Adipose tissue (tissue), 3 donors: ENCODE measurements around the gene TBX2. TPM values are rescaled to one million over a fixed set of nuclear protein-coding genes. Genes with fewer than 3 reads are reported as not detected.

Source experiments
- H3K27ac ChIP-seq: one replicate; pipeline ENCODE4 v1.5.1; 2013; ENCODE audit warnings: low read depth, low read length
- WGBS, 3 donors: extraction: QIAGEN DNeasy Blood & Tissue Kit; methylation state at CpG; one replicate each; pipeline ENCODE4 v1.1.7; 2013; 5-methylcytosine and 5-hydroxymethylcytosine counted together
- polyA plus RNA-seq, 3 donors: library from polyadenylated mRNA; stranded (reverse); fragments of 200-250 nt; gene quantifications; one replicate each; pipeline ENCODE4 v1.2.3, GENCODE V29; 2013
- donor health status: healthy with polysubstance abuse.
- donor health status: Bipolar disorder and iron deficiency.
- donor health status: healthy.

The TBX2 gene
- polyA plus RNA-seq, 3 donors = 2.1 to 24.0 (median 11.3) TPM

DNA sequence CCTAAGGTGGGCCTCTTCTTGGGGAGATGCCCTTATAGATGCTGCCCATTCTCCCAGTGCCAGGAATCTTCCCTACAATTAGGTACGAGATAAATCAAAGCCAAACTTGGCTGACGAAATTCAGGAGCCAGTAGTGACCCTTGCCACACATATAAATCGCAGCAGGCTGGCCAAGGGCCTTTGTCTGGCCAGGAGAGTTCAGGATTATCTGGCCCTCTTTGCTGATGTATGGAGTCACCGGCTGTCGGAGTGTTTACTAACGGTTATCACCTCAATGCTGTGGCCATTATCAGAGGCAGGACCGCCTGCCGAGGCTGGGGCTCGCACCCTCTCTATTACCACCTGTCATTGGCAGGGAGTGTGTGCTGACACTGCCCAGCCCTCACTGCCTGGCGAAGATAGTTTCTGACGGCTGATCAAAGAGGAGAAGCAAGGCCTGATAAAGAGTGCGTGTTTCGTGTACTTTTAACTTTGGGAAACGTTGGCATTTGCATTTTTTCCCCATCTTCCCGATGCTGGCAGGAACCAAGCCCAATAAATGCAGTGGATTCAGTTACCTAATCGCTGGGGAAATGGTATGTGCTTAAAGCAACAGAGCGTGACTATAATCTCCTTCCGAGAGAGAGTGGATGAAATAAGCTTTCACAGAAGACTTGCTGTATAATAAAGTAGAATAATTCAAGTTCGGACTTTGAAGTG is 32.8 kb upstream of the TBX2 start:
- WGBS, 3 donors = 73 to 76% (median 76%) methylated on average over 19 of the region's 19 CpGs
- no peak overlapping the region for H3K27ac ChIP-seq

DNA sequence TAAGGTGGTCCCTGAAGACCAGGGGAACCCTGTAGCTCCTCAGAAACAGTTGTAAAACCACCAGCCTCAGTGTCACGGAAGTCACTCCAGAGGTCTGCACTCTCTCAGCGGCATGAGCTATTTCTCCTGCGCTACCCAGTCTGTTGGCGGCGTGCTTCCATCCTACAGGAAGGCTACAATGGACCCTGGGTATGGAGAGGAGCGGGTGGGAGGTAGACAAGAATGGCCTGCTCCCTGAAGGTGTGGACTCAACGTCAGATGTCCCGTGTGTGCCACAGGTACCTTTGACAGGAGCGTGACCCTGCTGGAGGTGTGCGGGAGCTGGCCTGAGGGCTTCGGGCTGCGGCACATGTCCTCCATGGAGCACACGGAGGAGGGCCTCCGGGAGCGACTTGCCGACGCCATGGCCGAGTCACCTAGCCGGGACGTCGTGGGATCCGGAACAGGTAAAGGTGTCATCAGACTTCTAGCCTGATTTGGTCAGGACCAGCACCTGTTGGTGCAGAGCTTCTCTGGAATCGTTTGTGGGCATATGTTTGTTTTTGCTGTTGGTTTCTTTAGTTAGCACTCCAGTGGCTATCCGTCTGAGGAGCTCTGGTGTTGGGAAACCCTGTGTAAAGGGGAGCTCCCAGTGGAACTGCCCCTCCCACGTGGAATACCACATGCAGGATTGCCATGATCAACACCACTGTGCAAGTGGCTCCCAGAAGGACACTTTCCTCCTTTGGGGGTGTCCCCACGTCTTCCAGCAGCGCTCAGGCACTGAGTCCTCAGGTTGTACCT is 31.4 kb upstream of the TBX2 start:
- 91 to 95% (median 93%) methylated on average over 27 of the region's 27 CpGs for WGBS, 3 donors
- no peak overlapping the region for H3K27ac ChIP-seq

DNA sequence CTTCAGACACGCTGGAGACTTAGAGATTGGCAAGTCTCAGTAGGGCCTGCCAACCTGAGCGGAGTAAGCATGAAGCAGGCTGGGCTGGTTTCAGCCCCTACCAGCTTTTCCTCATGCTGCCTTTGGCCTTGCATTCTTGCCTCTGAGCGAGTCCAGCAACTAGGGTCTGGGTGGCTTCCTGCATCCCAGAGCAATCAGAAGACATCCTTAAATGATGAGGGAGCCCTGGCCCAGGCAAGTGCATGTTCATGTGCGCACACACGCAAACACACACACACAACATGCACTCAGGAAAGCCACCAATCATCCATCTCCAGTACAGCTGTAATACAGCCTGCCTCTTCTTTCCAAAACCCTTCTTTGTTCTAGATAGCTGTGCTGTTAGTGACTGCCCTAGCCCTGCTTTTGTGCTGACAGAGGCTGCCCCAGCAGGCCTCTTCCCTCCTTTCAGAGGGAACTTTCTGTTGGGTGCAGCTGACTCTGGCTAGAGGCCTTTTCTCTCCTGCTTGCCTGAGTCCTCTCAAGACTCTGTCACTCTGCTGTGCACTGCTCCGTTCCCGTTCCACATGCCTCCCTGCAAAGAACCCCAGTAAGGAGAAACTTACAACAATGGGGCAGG is 30.7 kb upstream of the TBX2 start:
- H3K27ac ChIP-seq = no peak overlapping the region
- WGBS, 3 donors = 95 to 97% (median 97%) methylated on average over 7 of the region's 7 CpGs

DNA sequence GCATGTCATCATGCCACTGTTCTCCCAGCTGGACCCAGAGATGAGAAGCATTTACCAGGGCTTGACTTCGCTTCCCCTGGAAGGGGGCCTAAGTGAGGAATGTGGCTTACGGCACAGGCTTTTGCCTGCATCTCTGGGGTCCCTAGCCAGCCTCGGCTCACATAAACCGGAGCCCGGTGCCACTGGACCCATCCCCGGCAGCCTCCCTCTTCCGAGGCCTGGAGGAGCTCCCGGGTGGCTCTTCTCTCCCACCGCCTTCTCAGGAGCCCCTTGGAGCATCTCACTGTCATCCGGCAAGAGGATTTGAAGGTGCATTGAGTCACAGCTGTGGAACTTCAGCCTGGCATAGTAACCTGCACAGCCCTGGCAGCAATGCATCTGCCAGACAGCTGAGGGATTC is 29.9 kb upstream of the TBX2 start:
- 96 to 98% (median 97%) methylated on average over 10 of the region's 10 CpGs for WGBS, 3 donors
- no peak overlapping the region for H3K27ac ChIP-seq

DNA sequence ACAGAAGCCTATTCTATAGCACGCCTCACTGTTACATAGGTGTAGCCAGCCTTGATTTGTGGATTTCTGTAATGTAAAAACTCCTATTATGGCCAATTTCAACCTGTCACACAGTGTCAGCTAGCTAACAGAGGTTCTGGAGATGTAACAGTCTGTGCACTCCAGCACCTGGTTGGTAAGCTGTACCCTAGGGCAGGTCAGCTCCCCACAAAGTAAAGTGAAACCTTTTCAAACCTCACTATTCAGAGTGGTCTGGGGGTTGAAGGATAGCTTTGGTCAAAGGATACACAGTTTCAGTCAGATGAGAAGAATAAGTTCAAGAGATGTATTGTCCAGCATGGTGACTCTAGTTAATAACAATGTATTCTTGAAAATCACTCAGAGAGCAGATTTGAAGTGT is 28.5 kb upstream of the TBX2 start:
- 95 to 100% (median 96%) methylated on average over 1 of the region's 1 CpG for WGBS, 3 donors
- no peak overlapping the region for H3K27ac ChIP-seq

DNA sequence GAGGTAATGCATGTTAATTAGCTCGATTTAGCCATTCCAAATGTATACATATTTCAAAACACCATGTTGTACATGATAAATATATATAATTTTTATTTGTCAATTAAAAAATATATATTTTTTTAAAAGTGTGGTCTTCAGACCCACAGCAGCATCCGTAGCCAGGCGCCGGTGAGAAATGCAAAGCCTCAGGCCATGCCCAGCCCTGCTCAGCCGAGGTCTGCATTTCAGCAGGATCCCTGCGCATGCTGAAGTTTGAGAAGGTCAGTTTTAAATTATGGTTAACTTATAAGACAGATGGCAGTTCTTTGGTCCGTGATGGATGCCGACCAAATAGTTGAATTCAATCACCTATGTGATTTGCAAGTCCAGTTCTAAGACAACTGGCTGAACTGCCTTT is 28.0 kb upstream of the TBX2 start:
- H3K27ac ChIP-seq = no peak overlapping the region
- WGBS, 3 donors = 96 to 99% (median 97%) methylated on average over 8 of the region's 8 CpGs

DNA sequence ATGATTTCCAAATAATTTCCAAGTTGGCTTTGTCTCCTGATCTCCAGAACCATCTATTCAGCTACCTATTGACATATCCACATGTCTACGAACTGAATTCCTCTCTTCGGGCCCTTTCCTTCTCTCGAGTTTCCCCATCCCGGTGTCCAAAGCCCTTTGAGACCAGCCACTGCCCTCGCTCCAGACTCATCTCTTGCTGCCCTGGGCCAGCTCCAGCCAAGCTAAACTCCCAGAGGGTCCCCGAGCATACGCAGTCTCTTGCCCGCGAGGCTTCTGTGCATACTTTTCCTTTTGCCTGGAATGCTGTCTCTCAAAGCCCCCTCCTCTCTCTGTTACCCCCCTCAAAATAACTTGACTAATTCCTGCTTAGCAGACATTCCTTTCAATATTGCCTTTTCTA is 27.2 kb upstream of the TBX2 start:
- 64 to 87% (median 81%) methylated on average over 9 of the region's 9 CpGs for WGBS, 3 donors
- H3K27ac ChIP-seq = no peak overlapping the region

DNA sequence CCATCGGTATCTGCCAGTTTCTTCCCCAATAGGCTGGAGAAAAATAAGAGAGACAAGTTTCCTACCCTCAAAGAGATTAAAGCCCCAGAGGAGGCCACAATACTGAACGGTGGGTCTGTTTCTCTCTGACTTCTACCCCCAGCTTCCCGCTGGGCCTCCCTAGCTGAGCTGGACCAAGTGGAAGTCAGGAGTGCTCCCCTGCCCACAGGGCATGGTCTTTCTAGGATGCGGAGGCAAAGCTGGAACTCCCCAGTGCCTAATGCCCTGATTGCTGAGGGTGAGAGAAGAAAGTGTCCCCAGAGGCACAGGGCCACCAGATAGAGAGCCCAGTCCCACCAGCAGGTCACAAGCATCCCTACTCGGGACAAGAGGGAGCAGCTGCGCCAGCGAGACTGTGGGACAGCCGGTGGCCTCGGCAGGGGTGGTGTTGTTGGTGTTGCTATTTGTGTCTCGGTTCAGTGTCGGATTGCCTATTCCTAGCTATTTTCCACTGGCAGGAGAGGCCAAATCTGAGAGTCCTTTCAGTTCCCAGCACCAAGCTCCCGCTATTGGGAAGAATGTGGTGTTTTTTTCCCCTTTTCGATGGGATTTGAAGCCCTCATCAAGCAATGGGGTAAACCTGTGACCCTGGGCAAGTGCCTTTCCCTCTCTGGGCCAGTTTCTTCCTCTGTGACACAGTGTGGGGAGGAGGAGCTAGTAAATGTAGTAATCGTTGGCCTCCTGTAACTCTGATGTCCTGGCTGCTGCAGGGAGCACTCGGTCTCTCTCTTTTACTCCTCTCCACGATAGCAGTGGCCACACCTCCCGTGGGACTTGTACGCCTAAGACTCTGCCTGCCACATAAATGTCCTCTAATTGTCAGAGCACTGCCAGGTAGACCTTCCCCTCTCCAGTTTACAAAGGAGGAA is 22.5 kb upstream of the TBX2 start:
- 81 to 91% (median 83%) methylated on average over 18 of the region's 18 CpGs for WGBS, 3 donors
- H3K27ac ChIP-seq = no peak overlapping the region

DNA sequence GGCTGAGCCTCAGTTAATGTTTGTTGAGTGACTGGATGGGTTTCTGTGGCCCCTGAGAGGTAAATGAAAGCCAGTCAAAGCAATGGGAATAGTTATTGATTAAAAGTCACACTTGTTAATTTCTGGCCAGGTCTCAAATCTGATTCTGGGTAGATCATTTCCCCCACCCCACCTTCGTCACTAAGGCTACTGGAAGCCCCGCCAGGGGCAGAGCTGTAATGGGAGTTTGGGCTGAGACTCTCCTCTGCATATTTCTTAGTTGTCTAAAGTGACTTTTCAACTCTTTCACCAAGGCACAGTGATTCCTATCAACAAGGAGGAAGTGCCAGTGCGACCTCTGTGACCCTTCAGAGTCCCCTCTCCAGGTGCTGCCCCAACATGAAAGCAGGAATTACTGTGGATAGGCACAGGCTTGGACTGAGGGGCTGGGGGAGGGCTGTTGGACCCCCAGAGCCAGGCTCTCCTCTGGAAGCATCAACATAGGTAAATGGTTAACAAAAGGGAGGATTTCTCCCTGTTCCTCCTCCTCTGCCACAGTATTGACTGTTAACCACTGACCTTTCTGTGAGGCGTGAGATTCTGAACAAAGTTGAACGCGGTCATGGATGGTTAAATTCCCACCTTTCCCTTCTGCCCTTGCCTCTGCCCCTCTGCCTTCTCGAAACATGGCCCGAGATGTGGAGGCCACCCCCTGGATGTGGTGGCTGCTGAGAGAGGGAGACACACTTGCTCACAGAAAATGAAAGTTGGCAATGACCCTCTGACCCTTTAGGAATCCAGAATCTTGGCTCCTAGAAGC is 20.8 kb upstream of the TBX2 start:
- WGBS, 3 donors = 86 to 92% (median 87%) methylated on average over 8 of the region's 8 CpGs
- H3K27ac ChIP-seq = no peak overlapping the region

DNA sequence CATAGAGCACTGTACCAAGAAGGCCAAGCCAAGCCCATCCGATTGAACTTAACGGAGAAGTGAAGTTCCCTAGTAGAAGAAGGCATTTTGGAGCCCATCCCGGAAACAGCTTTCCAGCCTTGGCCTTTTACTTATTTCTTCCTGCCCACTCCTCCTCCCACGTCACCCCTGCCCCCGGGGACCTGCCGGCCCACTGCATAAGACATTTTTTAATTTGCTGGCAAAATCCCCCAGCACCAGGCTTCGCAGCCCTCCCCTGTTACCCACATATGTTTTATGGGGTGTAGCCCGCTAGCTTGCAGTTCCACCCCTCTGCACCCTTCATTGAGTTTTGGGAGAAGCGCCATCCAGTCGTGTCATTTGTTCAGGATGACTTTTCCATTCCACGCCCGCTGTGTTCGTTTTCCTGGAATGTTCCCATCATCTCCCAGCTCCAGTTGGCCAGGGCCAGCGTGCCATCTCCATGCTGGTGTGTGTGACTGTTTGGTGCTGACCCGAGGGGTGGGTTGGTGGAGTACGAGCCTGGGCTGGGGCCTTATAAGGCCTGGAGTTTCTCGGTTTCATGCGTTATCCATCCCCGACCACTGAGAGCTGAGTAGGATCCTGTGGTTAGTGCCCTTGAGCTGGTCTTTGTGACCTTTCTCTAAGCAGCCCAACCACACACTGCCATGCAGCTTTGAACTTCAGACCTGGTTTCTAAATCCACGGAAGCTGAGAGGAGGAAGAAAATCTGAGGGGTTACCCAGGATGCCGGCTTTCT is 20.0 kb upstream of the TBX2 start:
- 80 to 91% (median 83%) methylated on average over 21 of the region's 21 CpGs for WGBS, 3 donors
- no peak overlapping the region for H3K27ac ChIP-seq

DNA sequence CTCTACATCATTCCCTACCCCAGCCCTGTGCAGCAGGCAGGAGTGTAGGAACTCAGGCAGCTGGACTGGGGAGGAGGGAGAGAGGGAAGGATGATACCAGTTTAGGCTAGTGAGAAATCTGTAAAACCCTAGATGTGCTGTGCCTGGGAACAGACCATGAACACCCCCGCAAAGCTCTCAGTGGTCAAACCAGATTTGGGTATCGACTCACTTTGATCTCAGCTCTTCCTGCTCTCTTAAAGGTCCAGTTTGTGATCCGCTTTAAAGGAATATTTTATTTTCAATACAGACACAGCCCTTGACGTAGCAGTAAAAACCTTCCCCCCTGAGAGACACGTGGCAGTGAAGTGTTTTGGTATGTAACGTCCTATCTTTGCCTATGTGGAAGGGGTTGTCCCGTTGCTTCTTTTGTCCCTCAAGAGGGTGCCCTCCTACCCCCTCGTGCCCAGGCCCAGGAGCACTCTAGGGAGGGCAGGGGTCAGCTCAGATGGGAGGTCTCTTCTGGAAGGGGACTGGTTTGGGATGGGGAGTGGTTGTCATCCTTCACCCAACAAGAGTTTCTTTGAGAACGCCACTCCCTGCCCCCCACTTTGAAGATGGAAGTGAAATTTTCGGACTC is 19.3 kb upstream of the TBX2 start:
- 82 to 88% (median 84%) methylated on average over 10 of the region's 10 CpGs for WGBS, 3 donors
- no peak overlapping the region for H3K27ac ChIP-seq

DNA sequence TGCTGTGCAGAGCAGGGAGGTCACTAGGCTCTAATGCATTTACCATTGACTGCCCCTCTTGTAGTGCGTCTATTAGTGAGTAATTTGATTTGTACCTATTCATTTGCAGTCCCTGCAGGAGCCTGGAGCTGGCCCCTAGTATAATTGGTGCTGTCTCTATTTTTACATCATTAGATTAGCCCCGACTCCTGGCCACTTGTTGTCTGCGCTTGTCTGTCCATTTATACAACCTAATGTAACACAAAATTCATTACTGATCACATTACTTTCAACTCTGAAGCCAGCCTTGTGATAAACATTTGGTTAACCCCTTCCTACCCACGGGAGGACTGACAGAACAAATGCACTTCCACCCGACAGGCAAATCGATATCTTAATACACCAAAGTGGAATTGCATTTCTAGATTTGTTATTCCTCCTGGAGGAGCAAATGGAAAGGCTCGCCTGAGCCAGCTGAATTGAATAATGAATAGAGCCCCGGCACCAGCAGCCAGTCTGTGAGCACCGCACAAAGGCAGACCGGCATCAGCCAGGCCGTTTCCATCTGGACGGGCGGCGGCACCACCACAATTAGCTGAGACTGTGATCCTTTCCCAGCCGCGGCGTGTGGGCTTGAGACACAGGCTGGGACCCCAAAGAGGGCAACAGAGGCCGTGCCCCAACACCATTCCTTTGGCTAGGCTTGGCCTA is 18.7 kb upstream of the TBX2 start:
- WGBS, 3 donors = 87 to 94% (median 91%) methylated on average over 18 of the region's 18 CpGs
- H3K27ac ChIP-seq = no peak overlapping the region

DNA sequence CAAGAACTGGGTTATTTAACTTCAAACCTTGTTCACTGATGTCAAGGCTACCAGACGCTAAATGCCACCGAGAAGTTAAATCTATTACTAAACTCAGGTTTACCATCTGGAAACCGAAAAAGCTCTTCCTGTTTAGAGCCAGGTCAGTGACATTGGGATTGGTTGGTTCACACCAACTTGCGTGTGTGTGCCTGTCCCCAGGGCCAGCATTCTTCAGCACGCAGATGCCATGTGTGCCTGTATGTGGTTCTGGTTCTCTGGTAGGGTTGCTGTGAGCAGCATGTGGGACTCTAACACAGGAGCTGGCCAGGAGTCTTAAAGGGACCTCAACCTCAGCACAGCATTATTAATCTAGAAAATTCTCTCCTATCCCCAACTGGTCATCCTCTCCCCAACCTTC is 18.1 kb upstream of the TBX2 start:
- 93 to 96% (median 96%) methylated on average over 5 of the region's 5 CpGs for WGBS, 3 donors
- no peak overlapping the region for H3K27ac ChIP-seq

DNA sequence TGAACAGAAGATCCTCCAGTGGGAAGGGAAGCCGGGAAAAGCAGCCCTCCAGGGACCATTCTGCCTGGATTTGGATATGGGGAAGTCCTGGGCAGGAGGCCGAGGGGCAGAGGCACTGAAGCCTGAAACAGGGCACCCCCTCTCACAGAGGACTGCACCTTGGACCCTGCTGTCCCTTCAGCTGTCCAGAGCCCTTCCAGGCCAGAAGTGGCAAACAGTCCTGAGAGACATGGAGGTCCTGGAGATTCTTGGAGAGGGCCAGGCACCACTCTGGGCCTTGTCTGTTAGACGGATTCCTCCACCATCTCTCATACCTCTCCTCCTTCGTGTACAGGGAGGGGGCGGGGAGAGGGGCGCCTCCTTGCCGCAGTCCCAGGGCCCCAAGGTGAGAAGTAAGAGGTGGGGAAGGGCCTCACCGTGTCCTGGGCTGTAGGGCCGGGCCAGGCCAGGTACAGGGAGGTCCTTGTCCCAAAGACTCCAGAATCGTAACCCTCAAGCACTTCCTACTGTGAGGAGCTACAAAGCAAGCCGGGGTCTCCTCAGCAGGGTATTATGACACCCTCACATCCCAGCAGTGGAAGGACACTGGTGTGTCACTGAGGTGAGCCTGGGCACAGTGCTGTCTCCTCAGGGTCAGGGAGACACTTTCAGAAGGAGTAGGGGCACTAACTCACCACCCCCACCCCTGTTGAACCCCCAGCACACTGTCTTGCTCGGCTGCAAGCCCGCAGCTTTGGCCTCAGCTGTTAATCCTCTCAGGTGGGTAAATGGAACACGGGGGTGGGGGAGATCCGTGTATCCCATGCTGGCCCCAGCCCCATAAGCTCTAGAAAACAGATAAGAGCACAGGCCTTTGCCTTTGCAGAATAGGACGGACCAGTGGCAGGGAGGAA is 16.6 kb upstream of the TBX2 start:
- H3K27ac ChIP-seq = no peak overlapping the region
- 79 to 92% (median 89%) methylated on average over 16 of the region's 16 CpGs for WGBS, 3 donors

DNA sequence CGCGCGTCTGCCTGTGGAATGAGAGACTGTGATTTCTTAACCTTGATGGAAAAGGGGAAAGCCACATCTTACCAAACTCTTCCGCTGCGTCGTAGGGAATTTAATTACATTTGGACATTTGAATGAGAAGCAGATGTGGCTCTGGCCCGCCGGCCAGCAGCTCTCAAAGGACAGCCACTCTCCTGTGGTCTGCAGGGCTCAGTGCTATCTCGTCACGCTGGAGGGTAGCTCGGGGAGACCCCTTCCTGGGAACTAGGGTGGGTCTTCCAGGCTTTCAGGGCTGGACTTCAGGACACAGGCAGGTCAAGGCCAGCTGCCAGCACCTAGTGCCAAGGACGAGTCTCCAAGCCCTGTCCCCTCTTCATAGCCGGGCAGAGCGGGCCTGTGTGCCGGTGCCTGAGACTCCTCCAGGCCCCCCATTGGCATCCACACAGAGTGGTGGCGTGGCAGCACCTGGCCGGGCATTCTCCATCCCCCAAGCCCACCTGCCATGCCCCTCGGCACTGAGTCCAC is 15.9 kb upstream of the TBX2 start:
- 64 to 88% (median 84%) methylated on average over 17 to 18 of the region's 18 CpGs for WGBS, 3 donors
- no peak overlapping the region for H3K27ac ChIP-seq
